Panc1 (cell line): ENCODE data around the gene BCR. TPM values are rescaled to one million over a fixed set of nuclear protein-coding genes. Genes with fewer than 3 reads are reported as not detected.
"Not testable (repeated sequence)": the region's sequence is repeated elsewhere in the genome, so short reads cannot be mapped to it uniquely, and the experiment has no call there.

Experiments
- ATAC-seq: fragments of 200-7000 bp; cut with Tn5 transposase; 2 replicates; pipeline ENCODE4 v1.9.1; 2020; ENCODE audit warnings: mild to moderate bottlenecking, moderate library complexity
- BruUV-seq: library from RNA; stranded (reverse); fragments of 400-500 nt; replicated peaks from 2 replicates; lab custom pipeline; 2021; lab: Mats Ljungman, UMichigan
- CTCF ChIA-PET: fragments of 300-600 bp; sonication (Branson Sonifier 250); formaldehyde crosslinking; loops from one replicate; lab custom pipeline; 2022; ENCODE audit warnings: antibody characterized with exemption; lab: Charles Lee
- POLR2A ChIA-PET: fragments of 300-600 bp; sonication (Branson Sonifier 250); formaldehyde crosslinking; loops from one replicate; lab custom pipeline; 2022; ENCODE audit warnings: antibody characterized with exemption; lab: Charles Lee
- DNase-seq: peaks from one replicate; pipeline ENCODE4 v3.0.0-alpha.2; 2010; ENCODE audit warnings: low read depth, low spot score
- H3K27ac ChIP-seq: 2 replicates; pipeline ENCODE4 v1.5.1; 2011; ENCODE audit warnings: mild to moderate bottlenecking, low read length, inconsistent platforms
- H3K27me3 ChIP-seq: fragments of 200-500 bp; sonication (Bioruptor generic); 2 replicates; pipeline ENCODE4 v1.6.0; 2014; ENCODE audit warnings: low read length, inconsistent platforms; ENCODE audit not compliant: control insufficient read depth, insufficient read depth
- H3K36me3 ChIP-seq: fragments of 200-500 bp; sonication (Bioruptor generic); 2 replicates; pipeline ENCODE4 v1.5.1; 2014; ENCODE audit warnings: inconsistent platforms, mild to moderate bottlenecking, low read length, moderate library complexity; ENCODE audit not compliant: control insufficient read depth, insufficient read depth
- H3K4me1 ChIP-seq: 2 replicates; pipeline ENCODE4 v1.5.1; 2011; ENCODE audit warnings: inconsistent platforms, mild to moderate bottlenecking, low read length, moderate library complexity; ENCODE audit not compliant: control insufficient read depth, insufficient read depth
- H3K4me3 ChIP-seq, 2 experiments: 2 replicates each; pipeline ENCODE4 v1.5.1; 2011 to 2012; ENCODE audit warnings: low read depth in 2 of 2, low read length in 2 of 2, mild to moderate bottlenecking in 2 of 2, inconsistent platforms in 1 of 2, moderate library complexity in 1 of 2
- H3K9me3 ChIP-seq: fragments of 200-500 bp; sonication (Bioruptor generic); 2 replicates; pipeline ENCODE4 v1.5.1; 2014; ENCODE audit warnings: low read depth, mild to moderate bottlenecking, inconsistent platforms, low read length, moderate library complexity; ENCODE audit not compliant: control insufficient read depth, insufficient read depth
- POLR2AphosphoS5 ChIP-seq: IDR thresholded peaks from 2 replicates; pipeline ENCODE4 v1.6.1; 2012; ENCODE audit warnings: mild to moderate bottlenecking, low read depth, low read length, moderate library complexity
- SIN3A ChIP-seq: IDR thresholded peaks from 2 replicates; pipeline ENCODE4 v1.6.1; 2012; ENCODE audit warnings: low read depth, mild to moderate bottlenecking, low read length, moderate library complexity, borderline replicate concordance; ENCODE audit not compliant: insufficient read depth
- TCF7L2 ChIP-seq: IDR thresholded peaks from 2 replicates; pipeline ENCODE4 v1.6.1; 2011; ENCODE audit warnings: mild to moderate bottlenecking, low read depth, low read length, inconsistent platforms
- in situ Hi-C: cut with HindIII; loops from 2 replicates; pipeline ENCODE4 v1.10.0; 2016; ENCODE audit warnings: low sequenced_read_pairs, low pct_unique_long_range_greater_than_20kb
- intact Hi-C: fragments of 100-400 bp; cut with micrococcal nuclease; formaldehyde crosslinking; loops from one replicate; pipeline ENCODE4 v1.10.0; 2022; ENCODE audit not compliant: unreplicated experiment
- total RNA-seq: library from RNA; stranded (reverse); gene quantifications from one replicate; pipeline ENCODE4 v1.2.1, GENCODE V29; 2021; ENCODE audit not compliant: unreplicated experiment
- TF ChIP-seq, protein P1 (sequence below): fragments of 450-650 bp; IDR thresholded peaks from 2 replicates; pipeline ENCODE4 v1.5.1; 2017; ENCODE audit warnings: mild to moderate bottlenecking
- TF ChIP-seq, protein P2 (sequence below), 2 experiments: IDR thresholded peaks; 2 replicates each; pipeline ENCODE4 v1.6.1; 2011 to 2012; ENCODE audit warnings: low read depth in 2 of 2, control low read depth in 1 of 2, low read length in 1 of 2, mild to moderate bottlenecking in 1 of 2, moderate library complexity in 1 of 2; ENCODE audit not compliant: insufficient read depth in 1 of 2

Gene BCR
- total RNA-seq, 1 experiment from 2014 or later = 32.1 TPM

DNA sequence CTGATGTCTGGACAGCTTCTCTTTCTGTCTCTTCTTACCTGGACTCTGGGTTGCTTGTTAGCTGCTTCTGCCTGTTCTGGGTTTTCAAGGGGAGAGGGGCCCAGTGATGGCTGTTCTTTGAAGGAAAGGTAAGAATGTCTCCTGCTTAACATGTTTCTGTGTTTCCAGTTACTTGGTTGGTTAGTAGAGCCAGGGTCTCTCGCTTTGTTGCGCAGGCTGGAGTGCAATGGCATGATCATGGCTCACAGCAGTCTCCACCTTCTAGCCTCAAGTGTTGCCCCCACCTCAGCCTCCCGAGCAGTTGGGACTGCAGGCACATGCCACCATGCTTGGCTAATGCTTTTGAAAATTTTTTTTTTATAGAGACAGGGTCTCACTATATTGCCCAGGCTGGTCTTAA, 126.6 kb downstream of the BCR start:
- Histone ChIP-seq H3K4me3 (no peak overlapping the region), H3K36me3 (no peaks in the 10 kb centered on the region), H3K9me3 (no peaks in the 10 kb centered on the region), H3K4me1 (no peaks in the 10 kb centered on the region), H3K27me3 (no peaks in the 10 kb centered on the region), H3K27ac (no peak overlapping the region)
- no TSS peak for BruUV-seq
- ChIA-PET CTCF (no interaction called here), POLR2A (no interaction called here)
- TF ChIP-seq SIN3A (no peak), POLR2AphosphoS5 (no peak), TCF7L2 (no peak)
- TF ChIP-seq, protein P1, sequence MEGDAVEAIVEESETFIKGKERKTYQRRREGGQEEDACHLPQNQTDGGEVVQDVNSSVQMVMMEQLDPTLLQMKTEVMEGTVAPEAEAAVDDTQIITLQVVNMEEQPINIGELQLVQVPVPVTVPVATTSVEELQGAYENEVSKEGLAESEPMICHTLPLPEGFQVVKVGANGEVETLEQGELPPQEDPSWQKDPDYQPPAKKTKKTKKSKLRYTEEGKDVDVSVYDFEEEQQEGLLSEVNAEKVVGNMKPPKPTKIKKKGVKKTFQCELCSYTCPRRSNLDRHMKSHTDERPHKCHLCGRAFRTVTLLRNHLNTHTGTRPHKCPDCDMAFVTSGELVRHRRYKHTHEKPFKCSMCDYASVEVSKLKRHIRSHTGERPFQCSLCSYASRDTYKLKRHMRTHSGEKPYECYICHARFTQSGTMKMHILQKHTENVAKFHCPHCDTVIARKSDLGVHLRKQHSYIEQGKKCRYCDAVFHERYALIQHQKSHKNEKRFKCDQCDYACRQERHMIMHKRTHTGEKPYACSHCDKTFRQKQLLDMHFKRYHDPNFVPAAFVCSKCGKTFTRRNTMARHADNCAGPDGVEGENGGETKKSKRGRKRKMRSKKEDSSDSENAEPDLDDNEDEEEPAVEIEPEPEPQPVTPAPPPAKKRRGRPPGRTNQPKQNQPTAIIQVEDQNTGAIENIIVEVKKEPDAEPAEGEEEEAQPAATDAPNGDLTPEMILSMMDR = no peak
- TF ChIP-seq, protein P2, sequence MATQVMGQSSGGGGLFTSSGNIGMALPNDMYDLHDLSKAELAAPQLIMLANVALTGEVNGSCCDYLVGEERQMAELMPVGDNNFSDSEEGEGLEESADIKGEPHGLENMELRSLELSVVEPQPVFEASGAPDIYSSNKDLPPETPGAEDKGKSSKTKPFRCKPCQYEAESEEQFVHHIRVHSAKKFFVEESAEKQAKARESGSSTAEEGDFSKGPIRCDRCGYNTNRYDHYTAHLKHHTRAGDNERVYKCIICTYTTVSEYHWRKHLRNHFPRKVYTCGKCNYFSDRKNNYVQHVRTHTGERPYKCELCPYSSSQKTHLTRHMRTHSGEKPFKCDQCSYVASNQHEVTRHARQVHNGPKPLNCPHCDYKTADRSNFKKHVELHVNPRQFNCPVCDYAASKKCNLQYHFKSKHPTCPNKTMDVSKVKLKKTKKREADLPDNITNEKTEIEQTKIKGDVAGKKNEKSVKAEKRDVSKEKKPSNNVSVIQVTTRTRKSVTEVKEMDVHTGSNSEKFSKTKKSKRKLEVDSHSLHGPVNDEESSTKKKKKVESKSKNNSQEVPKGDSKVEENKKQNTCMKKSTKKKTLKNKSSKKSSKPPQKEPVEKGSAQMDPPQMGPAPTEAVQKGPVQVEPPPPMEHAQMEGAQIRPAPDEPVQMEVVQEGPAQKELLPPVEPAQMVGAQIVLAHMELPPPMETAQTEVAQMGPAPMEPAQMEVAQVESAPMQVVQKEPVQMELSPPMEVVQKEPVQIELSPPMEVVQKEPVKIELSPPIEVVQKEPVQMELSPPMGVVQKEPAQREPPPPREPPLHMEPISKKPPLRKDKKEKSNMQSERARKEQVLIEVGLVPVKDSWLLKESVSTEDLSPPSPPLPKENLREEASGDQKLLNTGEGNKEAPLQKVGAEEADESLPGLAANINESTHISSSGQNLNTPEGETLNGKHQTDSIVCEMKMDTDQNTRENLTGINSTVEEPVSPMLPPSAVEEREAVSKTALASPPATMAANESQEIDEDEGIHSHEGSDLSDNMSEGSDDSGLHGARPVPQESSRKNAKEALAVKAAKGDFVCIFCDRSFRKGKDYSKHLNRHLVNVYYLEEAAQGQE (IDR thresholded peaks at IDR 0.05; ENCODE audit: insufficient read depth in 1 of 2, low read depth in 2 of 2, low read length in 1 of 2) = no peak
- in situ Hi-C loops = no loop called here
- DNase-seq (no peak), ATAC-seq (no peak)
- intact Hi-C loops = no loop called here

DNA sequence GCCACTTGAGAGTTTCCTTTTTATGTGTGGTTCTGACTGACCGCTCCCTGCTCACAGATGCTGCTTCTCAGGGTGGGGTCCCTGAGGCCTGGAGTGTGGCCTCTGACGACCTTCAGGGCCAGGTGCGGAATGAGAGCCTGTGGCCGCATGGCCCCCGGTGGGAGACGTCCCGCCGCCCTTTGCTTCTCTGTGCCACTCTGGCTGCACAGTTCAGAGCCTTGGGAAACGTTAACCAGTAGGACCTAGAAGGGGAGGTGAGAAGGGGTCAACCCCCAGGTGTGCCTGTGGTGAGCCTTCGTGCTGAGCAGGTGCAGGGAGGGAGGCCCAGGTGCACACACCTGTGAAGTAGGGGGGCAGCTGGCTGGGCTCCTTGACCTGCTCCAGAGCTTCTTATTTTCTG, 127.2 kb downstream of the BCR start:
- H3K4me1 ChIP-seq, H3K4me3 ChIP-seq, POLR2A ChIA-PET, in situ Hi-C loops, CTCF ChIA-PET, ATAC-seq, H3K27ac ChIP-seq, intact Hi-C loops, DNase-seq, BruUV-seq, H3K27me3 ChIP-seq, H3K36me3 ChIP-seq, H3K9me3 ChIP-seq: not testable (repeated sequence)

DNA sequence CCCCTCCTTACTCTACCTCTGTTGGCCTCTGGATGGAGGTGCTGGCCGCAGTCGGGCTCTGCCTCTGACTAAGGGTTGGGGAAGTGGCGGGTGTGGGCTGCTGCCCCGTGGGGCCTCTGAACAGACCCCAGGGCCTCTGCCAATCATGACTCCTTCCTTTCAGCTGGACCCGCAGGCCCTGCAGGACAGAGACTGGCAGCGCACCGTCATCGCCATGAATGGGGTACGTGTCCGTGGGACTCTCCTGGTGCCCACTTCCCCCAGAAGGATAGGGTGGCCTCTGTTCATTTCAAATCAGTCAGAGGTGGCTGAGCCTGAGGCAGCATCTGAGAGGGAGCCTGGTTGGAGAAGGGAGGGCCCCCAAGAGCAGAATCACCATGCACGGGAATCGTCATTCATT, 129.0 kb downstream of the BCR start:
- H3K27me3 ChIP-seq, H3K9me3 ChIP-seq, in situ Hi-C loops, ATAC-seq, H3K36me3 ChIP-seq, DNase-seq, H3K4me3 ChIP-seq, intact Hi-C loops, BruUV-seq, CTCF ChIA-PET, POLR2A ChIA-PET, H3K27ac ChIP-seq, H3K4me1 ChIP-seq: not testable (repeated sequence)

DNA sequence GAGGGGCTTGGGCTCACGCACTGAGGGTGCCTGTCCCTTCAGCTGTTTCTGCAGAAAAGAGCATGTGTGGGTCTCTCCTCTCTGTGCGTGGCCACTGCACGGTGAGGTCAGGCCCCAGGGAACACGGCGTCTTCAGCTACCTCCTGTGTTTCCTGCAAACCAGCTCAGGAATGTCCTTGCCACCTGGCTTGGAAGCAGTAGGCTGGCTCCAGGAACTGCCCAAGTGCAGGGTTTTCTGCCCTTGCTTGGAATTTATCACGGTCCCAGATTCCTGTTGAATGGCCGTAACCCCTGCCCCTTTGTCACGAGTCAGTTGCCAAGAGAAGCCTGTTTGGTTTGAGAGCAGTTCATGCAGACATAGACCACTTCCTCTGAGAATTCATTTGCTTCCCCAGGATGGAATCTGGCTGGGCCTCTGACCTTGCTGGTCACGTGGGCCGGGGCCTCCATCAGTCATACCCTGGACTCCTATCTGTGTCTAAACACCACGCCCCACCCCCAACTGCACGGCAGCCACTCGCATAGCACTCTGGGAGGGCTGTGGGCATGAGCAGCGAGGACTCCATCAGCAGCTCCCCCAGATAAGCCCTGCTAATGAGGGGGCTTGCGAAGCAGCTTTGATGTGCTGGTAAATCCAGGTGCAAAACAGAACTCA, 130.3 kb downstream of the BCR start:
- intact Hi-C loops, H3K4me1 ChIP-seq, H3K27ac ChIP-seq, H3K27me3 ChIP-seq, in situ Hi-C loops, H3K9me3 ChIP-seq, ATAC-seq, DNase-seq, BruUV-seq, H3K4me3 ChIP-seq, POLR2A ChIA-PET, H3K36me3 ChIP-seq, CTCF ChIA-PET: not testable (repeated sequence)

DNA sequence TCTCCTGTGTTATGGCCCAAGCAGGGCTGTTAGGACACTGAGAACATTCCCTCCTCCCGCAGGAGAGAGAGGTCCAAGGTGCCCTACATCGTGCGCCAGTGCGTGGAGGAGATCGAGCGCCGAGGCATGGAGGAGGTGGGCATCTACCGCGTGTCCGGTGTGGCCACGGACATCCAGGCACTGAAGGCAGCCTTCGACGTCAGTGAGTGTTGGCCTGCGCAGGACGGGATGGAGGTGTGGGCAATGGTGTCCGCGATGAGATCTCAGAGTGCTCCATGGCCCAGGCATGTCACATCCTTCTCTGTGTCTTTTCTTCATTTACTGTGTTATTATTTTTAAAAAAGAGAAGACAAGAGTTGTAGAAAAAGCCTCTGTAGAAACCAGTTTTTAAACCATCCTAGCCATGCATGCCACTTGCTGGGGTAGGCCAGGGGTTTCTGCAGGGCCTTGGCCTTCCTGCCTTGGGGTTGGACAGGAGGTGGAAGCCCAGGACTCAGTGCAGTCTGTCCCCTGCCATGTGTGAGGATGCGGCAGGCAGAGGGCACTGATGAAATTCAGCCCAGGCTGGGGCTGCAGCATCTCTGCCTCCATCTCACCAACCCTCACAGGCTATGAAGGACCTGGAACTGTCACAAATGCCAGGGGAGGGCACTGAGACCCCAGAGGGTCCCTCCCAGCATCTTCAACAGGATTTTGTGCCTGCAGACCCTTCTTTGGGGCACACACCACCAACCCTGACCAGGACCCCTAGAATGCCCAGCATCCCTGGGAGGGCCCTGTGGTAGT, 131.5 kb downstream of the BCR start:
- H3K27me3 ChIP-seq, intact Hi-C loops, BruUV-seq, H3K4me1 ChIP-seq, H3K36me3 ChIP-seq, ATAC-seq, DNase-seq, POLR2A ChIA-PET, CTCF ChIA-PET, H3K27ac ChIP-seq, H3K9me3 ChIP-seq, in situ Hi-C loops, H3K4me3 ChIP-seq: not testable (repeated sequence)
